Mammary epithelial cell (primary cell): ENCODE results near the gene PTRHD1.

Experiments used
- EZH2 ChIP-seq: IDR thresholded peaks from 2 replicates; pipeline ENCODE4 v1.6.1; 2012; ENCODE audit warnings: low read length, inconsistent platforms, borderline replicate concordance
- TF ChIP-seq, protein P1 (sequence below), 2 donors: IDR thresholded peaks in 1 of 2; conservative IDR thresholded peaks in 1 of 2; 2 replicates each; pipeline ENCODE4 v1.5.1; 2011 to 2012; ENCODE audit warnings: inconsistent platforms in 2 of 2, low read length in 2 of 2, mild to moderate bottlenecking in 2 of 2, control low read depth in 1 of 2, low read depth in 1 of 2; ENCODE audit not compliant: insufficient read depth in 1 of 2; ENCODE audit errors: extremely low read depth in 1 of 2

DNA sequence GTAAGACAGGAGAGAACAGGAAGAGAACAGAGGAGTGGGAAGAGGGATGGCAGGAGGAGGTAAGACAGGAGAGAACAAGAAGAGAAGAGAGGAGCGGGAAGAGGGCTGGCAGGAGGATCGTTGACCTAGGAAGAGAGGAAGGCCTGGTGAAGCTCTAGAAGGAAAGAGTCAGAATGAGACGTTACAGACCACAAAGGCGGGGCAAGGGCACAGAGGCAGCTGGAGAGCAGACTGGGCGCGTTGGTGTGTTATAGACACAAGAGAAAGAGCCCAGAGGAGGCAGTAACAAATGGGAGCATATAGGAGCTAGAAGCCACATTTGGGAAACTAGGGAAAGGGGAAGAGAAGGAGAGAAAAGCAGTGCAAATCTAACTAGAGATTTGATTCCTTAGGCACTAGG, 26.6 kb downstream of the PTRHD1 start:
- TF ChIP-seq, protein P1, sequence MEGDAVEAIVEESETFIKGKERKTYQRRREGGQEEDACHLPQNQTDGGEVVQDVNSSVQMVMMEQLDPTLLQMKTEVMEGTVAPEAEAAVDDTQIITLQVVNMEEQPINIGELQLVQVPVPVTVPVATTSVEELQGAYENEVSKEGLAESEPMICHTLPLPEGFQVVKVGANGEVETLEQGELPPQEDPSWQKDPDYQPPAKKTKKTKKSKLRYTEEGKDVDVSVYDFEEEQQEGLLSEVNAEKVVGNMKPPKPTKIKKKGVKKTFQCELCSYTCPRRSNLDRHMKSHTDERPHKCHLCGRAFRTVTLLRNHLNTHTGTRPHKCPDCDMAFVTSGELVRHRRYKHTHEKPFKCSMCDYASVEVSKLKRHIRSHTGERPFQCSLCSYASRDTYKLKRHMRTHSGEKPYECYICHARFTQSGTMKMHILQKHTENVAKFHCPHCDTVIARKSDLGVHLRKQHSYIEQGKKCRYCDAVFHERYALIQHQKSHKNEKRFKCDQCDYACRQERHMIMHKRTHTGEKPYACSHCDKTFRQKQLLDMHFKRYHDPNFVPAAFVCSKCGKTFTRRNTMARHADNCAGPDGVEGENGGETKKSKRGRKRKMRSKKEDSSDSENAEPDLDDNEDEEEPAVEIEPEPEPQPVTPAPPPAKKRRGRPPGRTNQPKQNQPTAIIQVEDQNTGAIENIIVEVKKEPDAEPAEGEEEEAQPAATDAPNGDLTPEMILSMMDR (conservative IDR thresholded peaks at IDR 0.05 in 1 of 2, IDR thresholded peaks at IDR 0.05 in 1 of 2; ENCODE audit: extremely low read depth in 1 of 2, insufficient read depth in 1 of 2, low read depth in 1 of 2, low read length in 2 of 2), result no peak
- TF ChIP-seq EZH2, result no peak
